CD4-positive, alpha-beta T cell treated with Interleukin-2 at 100 ng/mL for 4 hours (primary cell): ENCODE measurements around the gene LPO.
A peak's percentile ranks its signal among the peaks of the same experiment; 100 is the strongest.

ENCODE experiments used
- DNase-seq: peaks from one replicate; pipeline ENCODE4 v3.0.0-alpha.2; 2020; ENCODE audit warnings: low spot score

LPO gene

DNA sequence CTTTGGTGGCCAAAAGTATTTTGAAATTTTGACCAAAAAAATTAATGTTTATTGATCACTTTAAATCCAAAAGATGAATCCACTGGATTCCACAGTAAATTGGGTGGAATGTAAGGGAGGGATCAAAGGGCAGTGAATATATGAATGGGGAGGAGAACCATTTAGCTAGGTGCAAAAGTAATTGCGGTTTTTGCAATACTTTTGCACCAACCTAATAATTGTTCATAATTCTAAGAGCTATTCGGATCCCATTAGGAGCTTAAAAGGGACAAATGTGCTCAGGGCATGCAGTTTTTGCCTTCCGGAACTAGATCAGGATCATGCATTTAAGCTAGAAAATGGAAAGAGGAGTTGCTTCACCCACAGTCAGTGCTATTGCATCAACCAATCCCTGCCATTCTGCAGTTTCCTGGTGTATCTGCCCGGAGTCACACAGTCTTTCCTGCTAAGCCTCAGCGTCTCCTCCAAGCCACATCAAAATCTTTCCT, at the start of gene LPO:
Gene LPO, plus strand, starts transcription at position 438 of the 488 bp plus-strand sequence. CDS start 4,396 bp downstream, outside the sequence.
- no peak for DNase-seq

DNA sequence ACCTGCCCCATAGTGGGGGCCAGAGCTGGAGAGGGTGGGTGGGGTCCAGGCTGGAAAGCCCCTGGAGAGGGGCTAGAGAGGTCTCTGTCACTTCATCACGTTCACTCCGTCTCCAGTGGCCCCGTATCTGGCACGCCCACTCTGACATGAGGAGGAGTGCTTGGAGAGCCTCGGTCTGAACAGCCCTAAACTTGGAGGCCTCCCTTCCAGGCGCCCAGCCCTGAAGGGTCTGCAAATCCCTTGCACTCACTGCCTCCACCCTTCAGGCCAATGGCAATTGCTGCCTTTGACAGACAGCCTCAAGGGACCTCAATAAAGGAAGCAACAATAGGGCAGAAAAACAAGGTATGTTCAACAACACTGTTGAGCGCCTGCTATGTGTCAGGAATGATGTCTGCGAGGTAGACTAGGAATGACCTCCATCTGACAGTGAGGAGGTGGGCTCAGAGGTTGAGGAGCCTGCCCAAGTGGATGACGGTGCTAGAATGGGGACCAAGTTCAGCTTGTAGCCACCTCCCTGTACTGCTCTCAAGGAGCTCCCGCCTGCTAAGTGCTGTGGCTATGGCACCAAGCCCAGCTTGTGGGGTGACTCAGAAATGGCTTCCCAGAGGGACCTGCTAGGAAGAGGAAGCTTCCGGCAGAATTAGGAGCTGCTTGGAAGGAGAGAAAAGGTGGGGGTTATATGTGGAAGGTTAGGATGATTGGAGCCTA, 48.8 kb upstream of the LPO start:
- DNase-seq = no peak

- no peak for DNase-seq
Observed at GRCh38 chr17:58191241-58191896, 47.0 kb upstream of the LPO start.

DNA sequence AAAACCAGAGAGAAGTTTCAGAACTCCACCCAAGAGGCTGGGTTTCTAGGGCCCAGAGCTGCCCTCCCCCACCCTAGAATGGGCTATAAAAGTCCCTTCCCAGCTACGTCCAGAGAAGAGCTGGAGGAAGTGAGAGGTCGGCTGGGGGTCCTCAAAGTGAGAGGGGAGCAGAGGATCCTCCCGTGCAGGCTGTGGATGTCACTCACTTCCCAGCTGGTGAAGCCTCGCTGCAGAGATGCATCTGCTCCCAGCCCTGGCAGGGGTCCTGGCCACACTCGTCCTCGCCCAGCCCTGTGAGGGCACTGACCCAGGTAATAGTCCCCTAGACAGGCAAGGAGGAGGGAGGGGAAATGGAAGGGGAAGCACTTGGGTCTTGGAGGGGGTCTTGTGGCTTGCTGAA, 45.8 kb upstream of the LPO start, which contains the start of gene EPX:
Gene EPX, plus strand, starts transcription at position 115 of the 400 bp plus-strand sequence. Its CDS starts 121 bp downstream, at position 236.
- no peak for DNase-seq

- no peak for DNase-seq
Observed at GRCh38 chr17:58193641-58194255, 44.6 kb upstream of the LPO start.

DNA sequence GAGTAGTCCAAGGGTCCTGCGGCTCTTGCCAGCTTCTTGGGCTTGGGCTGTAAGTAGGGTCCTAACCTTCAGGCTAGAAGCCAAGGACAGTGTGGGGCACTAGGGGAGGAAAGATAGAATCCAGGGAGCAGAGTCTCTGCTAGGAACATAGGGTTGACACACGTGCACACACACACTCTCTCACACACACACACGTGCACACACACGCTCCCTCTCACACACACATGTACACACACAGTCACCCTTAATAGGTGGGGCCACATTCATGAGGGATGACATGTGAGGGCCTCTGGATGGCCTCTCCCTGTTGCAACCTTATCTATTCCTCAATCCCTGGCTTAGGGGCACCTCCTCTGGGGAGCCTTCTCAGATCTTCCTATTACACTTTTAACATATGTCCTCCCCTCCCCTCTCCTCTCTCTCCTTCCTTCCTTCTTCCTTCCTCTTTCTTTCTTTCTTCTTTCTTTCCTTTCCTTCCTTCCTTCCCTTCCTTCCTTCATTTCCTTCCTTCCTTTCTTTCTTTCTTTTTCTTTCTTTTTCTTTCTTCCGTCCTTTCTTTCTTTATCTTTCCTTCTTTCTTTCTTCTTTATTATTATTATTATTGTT, 42.8 kb upstream of the LPO start:
- no peak for DNase-seq

- no peak for DNase-seq
Observed at GRCh38 chr17:58196610-58197009, 41.8 kb upstream of the LPO start.

DNA sequence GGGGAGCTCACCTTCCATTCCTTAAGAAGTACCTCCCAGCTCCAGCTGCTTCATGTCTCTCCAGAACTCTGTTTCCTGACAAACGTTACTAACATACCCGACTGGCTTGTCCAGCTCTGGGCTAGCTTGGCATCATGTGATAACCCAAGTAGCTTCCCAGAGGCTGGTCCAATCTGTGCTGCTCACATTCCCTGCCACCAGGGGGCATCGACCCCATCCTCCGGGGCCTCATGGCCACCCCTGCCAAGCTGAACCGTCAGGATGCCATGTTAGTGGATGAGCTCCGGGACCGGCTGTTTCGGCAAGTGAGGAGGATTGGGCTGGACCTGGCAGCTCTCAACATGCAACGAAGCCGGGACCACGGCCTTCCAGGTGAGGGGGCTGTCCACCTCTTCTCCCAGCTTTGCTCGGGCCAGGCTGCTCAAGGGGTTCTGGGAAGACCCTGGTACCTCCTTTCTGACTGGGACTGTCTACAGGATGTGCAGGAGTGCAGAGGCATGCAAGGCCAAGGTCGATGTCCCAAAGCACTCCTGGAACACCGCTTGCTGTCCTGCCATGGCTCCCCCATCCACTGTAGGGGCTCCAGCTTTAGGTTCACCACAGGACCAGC, 38.3 kb upstream of the LPO start:
- peak; percentile 51 for DNase-seq

DNA sequence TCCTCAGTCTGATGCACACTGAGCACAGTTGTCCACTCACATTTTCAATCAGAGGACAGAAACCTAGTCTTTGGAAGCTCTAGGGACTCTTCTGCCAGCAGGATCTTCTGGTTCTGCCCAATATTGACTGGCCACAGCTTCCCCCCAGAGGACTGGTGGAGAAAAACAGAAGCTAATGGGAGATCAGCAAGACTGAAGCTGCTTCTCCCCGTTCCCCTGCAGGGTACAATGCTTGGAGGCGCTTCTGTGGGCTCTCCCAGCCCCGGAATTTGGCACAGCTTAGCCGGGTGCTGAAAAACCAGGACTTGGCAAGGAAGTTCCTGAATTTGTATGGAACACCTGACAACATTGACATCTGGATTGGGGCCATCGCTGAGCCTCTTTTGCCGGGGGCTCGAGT, 35.5 kb upstream of the LPO start:
- no peak for DNase-seq

- no peak for DNase-seq
Observed at GRCh38 chr17:58204796-58205195, 33.6 kb upstream of the LPO start.

- no peak for DNase-seq
Observed at GRCh38 chr17:58205936-58206335, 32.4 kb upstream of the LPO start.

- DNase-seq = no peak
Observed at GRCh38 chr17:58207451-58207850, 30.9 kb upstream of the LPO start.

- no peak for DNase-seq
Observed at GRCh38 chr17:58208344-58208743, 30.0 kb upstream of the LPO start.

DNA sequence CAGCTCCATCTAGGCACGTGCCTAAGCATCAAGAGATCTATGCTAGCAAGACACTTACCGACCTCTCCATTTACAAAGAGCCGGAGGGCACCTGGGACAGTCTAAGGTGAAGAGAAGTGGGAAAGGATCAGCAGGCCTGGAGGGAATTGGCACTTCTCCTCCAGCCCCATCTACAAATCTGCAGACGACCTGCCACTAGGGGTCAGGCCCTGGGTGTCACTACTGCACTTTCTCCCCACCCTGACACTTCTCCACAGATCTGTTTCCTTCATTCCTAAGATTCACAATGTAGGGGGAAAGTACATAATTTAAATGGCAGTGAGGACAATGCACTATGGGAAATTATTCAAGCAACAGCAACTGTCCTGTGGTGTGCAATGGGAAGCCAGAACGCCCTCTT, 27.5 kb upstream of the LPO start:
- DNase-seq = no peak

GRCh38 chr17:58215685-58216084, 22.7 kb upstream of the LPO start:
- DNase-seq = no peak

GRCh38 chr17:58217766-58218165, 20.6 kb upstream of the LPO start:
- DNase-seq = no peak

DNA sequence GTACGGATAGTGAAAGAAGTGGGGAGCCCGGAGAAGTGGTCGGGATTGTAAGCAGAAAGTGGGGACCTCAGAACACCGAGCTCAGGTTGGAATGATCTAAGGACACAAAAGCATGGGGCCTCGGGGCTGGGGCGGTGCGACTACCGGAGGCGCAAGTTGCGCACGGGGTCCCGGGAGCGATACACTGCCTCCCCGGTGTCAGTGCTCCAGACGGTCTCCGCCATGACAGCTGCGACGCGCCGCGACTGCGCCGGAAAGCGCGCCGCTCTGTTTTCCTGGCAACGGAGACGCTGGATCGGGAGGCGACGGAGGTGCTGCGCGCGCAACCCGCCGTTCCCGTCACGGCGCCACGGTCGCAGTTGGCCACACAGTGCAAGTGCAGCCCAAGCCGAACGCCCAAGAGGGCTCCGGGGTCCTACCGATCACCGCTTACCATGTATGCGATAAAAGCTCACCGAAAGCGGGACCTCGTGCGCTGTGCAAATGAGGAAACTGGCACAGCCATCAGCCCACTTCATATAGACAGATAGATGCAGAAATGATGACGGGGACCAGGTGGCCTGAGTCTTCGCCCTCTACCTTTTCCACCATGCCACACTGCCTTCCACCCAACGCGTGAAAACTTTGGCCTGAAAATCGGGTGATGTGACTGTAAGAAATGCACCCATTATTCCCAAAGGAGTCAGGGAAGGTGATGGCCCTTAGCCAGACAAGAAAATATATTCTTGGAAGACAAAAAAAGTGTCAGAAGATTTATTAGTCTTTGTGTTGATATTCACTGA, 19.2 kb upstream of the LPO start, which contains the start of gene MKS1:
Gene MKS1, minus strand, starts transcription at position 249 of the 782 bp plus-strand sequence. Its CDS starts 25 bp downstream, at position 224.
- DNase-seq = peak; percentile 96

- no peak for DNase-seq
Observed at GRCh38 chr17:58219789-58220183, 18.6 kb upstream of the LPO start.

- no peak for DNase-seq
Observed at GRCh38 chr17:58224315-58224714, 14.1 kb upstream of the LPO start.

DNA sequence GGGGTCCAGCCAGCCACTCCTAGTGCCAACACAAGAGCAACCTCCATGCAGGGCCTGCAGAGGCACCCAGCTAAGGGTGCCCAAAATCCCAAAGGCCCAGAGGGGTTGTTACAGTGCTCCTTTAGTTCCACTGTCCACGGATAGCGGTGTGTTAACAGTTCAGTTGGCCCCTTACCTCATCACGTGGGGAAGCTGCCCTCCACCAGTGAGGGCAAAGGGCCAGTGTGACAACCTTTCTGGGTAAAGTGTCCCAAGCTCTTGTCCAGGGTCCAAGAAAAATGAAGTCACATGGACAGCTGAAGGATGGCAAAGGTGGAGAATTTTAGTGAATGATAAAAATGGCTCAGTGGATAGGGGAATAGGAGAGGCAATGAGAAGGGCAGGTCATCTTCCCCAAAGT, 10.7 kb upstream of the LPO start:
- no peak for DNase-seq

DNA sequence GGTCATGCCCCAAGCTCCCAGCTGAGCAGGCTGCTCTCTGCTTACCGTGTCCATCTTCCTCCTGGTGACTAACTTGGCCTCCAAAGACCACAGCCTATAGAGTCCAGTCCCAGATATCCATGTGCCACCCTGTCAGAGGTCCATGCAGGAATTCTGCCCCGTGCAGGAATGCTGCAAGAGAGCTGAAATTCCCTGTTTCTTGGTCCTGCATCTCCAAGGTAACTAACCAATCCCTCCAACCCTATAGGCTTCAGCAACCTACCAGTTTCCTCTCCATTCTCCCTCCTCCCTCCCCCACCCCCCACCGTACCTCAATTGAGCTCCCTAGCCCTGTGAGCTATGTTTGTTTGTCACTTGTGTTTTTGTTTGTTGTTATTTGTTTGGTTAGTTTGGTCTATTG, 9.7 kb upstream of the LPO start:
- DNase-seq = no peak
